SIG-M5 treated with dmso at 0.1 percent for 504 hours (cell line): ENCODE measurements around the gene AMOT.
A peak's percentile ranks its signal among the peaks of the same experiment; 100 is the strongest.

Source experiments
- DNase-seq: peaks from one replicate; lab custom pipeline; 2025; ENCODE audit not compliant: unreplicated experiment; lab: John Stamatoyannopoulos, UW

Gene AMOT

GRCh38 chrX:112738347-112739033 is 102.1 kb downstream of the AMOT start:
- no peak for DNase-seq

- DNase-seq = no peak
Measured at GRCh38 chrX:112736310-112736709, 104.3 kb downstream of the AMOT start.

- DNase-seq = no peak
Measured at GRCh38 chrX:112735147-112735546, 105.5 kb downstream of the AMOT start.

- DNase-seq = peak; percentile 5
Measured at GRCh38 chrX:112734290-112734689, 106.3 kb downstream of the AMOT start.

- DNase-seq = no peak
Measured at GRCh38 chrX:112731793-112732192, 108.8 kb downstream of the AMOT start.
